ENCODE measurements around the gene RNF17.

The RNF17 gene

GRCh38 chr13:24890256-24890655 is 126.3 kb downstream of the RNF17 start:
- no peak for DNase-seq (ENCODE audit: low spot score)
- in situ Hi-C loops (cut with MboI; ENCODE audit: low sequenced_read_pairs, unreplicated experiment), result no loop called here
- TF ChIP-seq CTCF (IDR thresholded peaks at IDR 0.05; ENCODE audit: borderline replicate concordance, control extremely low read depth, extremely low read depth, insufficient read depth, missing control alignments), result no peak

GRCh38 chr13:24891476-24892108 is 127.6 kb downstream of the RNF17 start:
- TF ChIP-seq CTCF (IDR thresholded peaks at IDR 0.05; ENCODE audit: borderline replicate concordance, control extremely low read depth, extremely low read depth, insufficient read depth, missing control alignments), result no peak
- in situ Hi-C loops (cut with MboI; ENCODE audit: low sequenced_read_pairs, unreplicated experiment), result no loop called here
- DNase-seq (ENCODE audit: low spot score), result no peak

GRCh38 chr13:24892829-24893228 is 128.9 kb downstream of the RNF17 start:
- no peak for TF ChIP-seq CTCF (IDR thresholded peaks at IDR 0.05; ENCODE audit: borderline replicate concordance, control extremely low read depth, extremely low read depth, insufficient read depth, missing control alignments)
- in situ Hi-C loops (cut with MboI; ENCODE audit: low sequenced_read_pairs, unreplicated experiment), result no loop called here
- no peak for DNase-seq (ENCODE audit: low spot score)

- TF ChIP-seq CTCF (IDR thresholded peaks at IDR 0.05; ENCODE audit: borderline replicate concordance, control extremely low read depth, extremely low read depth, insufficient read depth, missing control alignments), result no peak
- in situ Hi-C loops (cut with MboI; ENCODE audit: low sequenced_read_pairs, unreplicated experiment), result no loop called here
- DNase-seq (ENCODE audit: low spot score), result no peak
Measured at GRCh38 chr13:24893863-24894262, 129.9 kb downstream of the RNF17 start.

- no peak for DNase-seq (ENCODE audit: low spot score)
- TF ChIP-seq CTCF (IDR thresholded peaks at IDR 0.05; ENCODE audit: borderline replicate concordance, control extremely low read depth, extremely low read depth, insufficient read depth, missing control alignments), result no peak
- in situ Hi-C loops (cut with MboI; ENCODE audit: low sequenced_read_pairs, unreplicated experiment), result no loop called here
Measured at GRCh38 chr13:24894277-24894971, 130.5 kb downstream of the RNF17 start.

- no peak for DNase-seq (ENCODE audit: low spot score)
- in situ Hi-C loops (cut with MboI; ENCODE audit: low sequenced_read_pairs, unreplicated experiment), result no loop called here
- no peak for TF ChIP-seq CTCF (IDR thresholded peaks at IDR 0.05; ENCODE audit: borderline replicate concordance, control extremely low read depth, extremely low read depth, insufficient read depth, missing control alignments)
Measured at GRCh38 chr13:24894972-24895300, 131.0 kb downstream of the RNF17 start.

Data from GM13976 (cell line).